HCT116 (cell line): ENCODE results near the gene SMIM41. TPM values are rescaled to one million over a fixed set of nuclear protein-coding genes. Genes with fewer than 3 reads are reported as not detected.

Experiments used
- ATAC-seq: fragments of 200-7000 bp; cut with Tn5 transposase; 2 replicates; pipeline ENCODE4 v1.9.1; 2020; ENCODE audit warnings: mild to moderate bottlenecking, moderate library complexity
- BruUV-seq: library from RNA; stranded (reverse); fragments of 400-500 nt; replicated peaks from 2 replicates; lab custom pipeline; 2021; lab: Mats Ljungman, UMichigan
- CTCF ChIA-PET: fragments of 300-600 bp; sonication (Branson Sonifier 250); formaldehyde crosslinking; loops from one replicate; lab custom pipeline; 2021; ENCODE audit warnings: antibody characterized with exemption; lab: Charles Lee
- POLR2A ChIA-PET: fragments of 300-600, 350-600 bp; sonication (Branson Sonifier 250); formaldehyde crosslinking; loops from one replicate; lab custom pipeline; 2021; ENCODE audit warnings: antibody characterized with exemption; lab: Charles Lee
- RAD21 ChIA-PET, 2 experiments: fragments of 300-600 bp; sonication (Branson Sonifier 250); formaldehyde crosslinking; loops; one replicate each; lab custom pipeline; 2023; ENCODE audit warnings: low total read pairs in 2 of 2; ENCODE audit not compliant: uncharacterized antibody in 2 of 2, unreplicated experiment in 2 of 2, low non-redundant PET in 1 of 2; lab: Charles Lee
- DNase-seq: peaks from one replicate; pipeline ENCODE4 v3.0.0-alpha.2; 2010; ENCODE audit warnings: low read depth, low spot score
- H2AFZ ChIP-seq: fragments of 200-600 bp; shearing (Covaris generic), sonication (generic); 2 replicates; pipeline ENCODE4 v1.6.1; 2017; ENCODE audit warnings: low read depth, mixed run types, mixed read lengths, antibody characterized with exemption, low read length; ENCODE audit not compliant: poor library complexity, severe bottlenecking
- H3K27ac ChIP-seq: 2 replicates; pipeline ENCODE4 v1.5.1; 2012; ENCODE audit warnings: low read depth, low read length
- H3K27me3 ChIP-seq: fragments of 200-600 bp; sonication (generic); 2 replicates; pipeline ENCODE4 v1.6.1; 2016; ENCODE audit warnings: mixed run types, low read length, mixed read lengths; ENCODE audit not compliant: insufficient read depth
- H3K36me3 ChIP-seq, 2 experiments: fragments of 200-500 bp in 1 of 2; fragments of 200-600 bp in 1 of 2; sonication (Bioruptor generic) in 1 of 2; sonication (generic) in 1 of 2; 2 replicates each; pipeline versions ENCODE4 v1.5.1 to v1.6.1; 2014 to 2016; ENCODE audit warnings: low read length in 2 of 2, inconsistent platforms in 1 of 2, mixed read lengths in 1 of 2, mixed run types in 1 of 2; ENCODE audit not compliant: insufficient read depth in 2 of 2, control insufficient read depth in 1 of 2
- H3K4me1 ChIP-seq, 2 experiments: fragments of 200-600 bp in 1 of 2; sonication (generic) in 1 of 2; 2 replicates each; pipeline versions ENCODE4 v1.5.1 to v1.6.1; 2012 to 2017; ENCODE audit warnings: low read length in 2 of 2, inconsistent platforms in 1 of 2, mild to moderate bottlenecking in 1 of 2, mixed read lengths in 1 of 2, mixed run types in 1 of 2, moderate library complexity in 1 of 2; ENCODE audit not compliant: insufficient read depth in 2 of 2, control insufficient read depth in 1 of 2
- H3K4me2 ChIP-seq: fragments of 200-600 bp; sonication (generic); 2 replicates; pipeline ENCODE4 v1.6.1; 2017; ENCODE audit warnings: mixed run types, low read length, mixed read lengths
- H3K4me3 ChIP-seq, 2 experiments: fragments of 200-600 bp in 1 of 2; sonication (generic) in 1 of 2; replicated peaks in 1 of 2; 2 replicates each; pipeline ENCODE4 v1.5.1; 2011 to 2016; ENCODE audit warnings: low read length in 2 of 2, control low read depth in 1 of 2, low read depth in 1 of 2, mild to moderate bottlenecking in 1 of 2, mixed read lengths in 1 of 2, mixed run types in 1 of 2
- H3K79me2 ChIP-seq: fragments of 200-600 bp; sonication (generic); 2 replicates; pipeline ENCODE4 v1.6.1; 2017; ENCODE audit warnings: mild to moderate bottlenecking, mixed run types, low read length, moderate library complexity, mixed read lengths; ENCODE audit not compliant: insufficient read depth
- H3K9ac ChIP-seq: fragments of 200-600 bp; sonication (generic); 2 replicates; pipeline ENCODE4 v1.6.1; 2016; ENCODE audit warnings: low read length, mixed read lengths
- H3K9me2 ChIP-seq: fragments of 200-600 bp; sonication (generic), shearing (Covaris generic); 2 replicates; pipeline ENCODE4 v1.6.1; 2017; ENCODE audit warnings: mixed run types, mild to moderate bottlenecking, moderate library complexity; ENCODE audit not compliant: insufficient read depth
- H3K9me3 ChIP-seq, 2 experiments: fragments of 200-500 bp in 1 of 2; fragments of 200-600 bp in 1 of 2; sonication (Bioruptor generic) in 1 of 2; sonication (generic) in 1 of 2; 2 replicates each; pipeline ENCODE4 v1.6.1; 2014 to 2017; ENCODE audit warnings: low read length in 2 of 2, mixed read lengths in 2 of 2, inconsistent platforms in 1 of 2, low read depth in 1 of 2, mild to moderate bottlenecking in 1 of 2, mixed run types in 1 of 2, moderate library complexity in 1 of 2; ENCODE audit not compliant: control insufficient read depth in 1 of 2, insufficient read depth in 1 of 2
- H4K20me1 ChIP-seq: fragments of 200-600 bp; sonication (generic), shearing (Covaris generic); 2 replicates; pipeline ENCODE4 v1.6.1; 2017; ENCODE audit warnings: mixed run types, mild to moderate bottlenecking, moderate library complexity; ENCODE audit not compliant: insufficient read depth
- CEBPB ChIP-seq: IDR thresholded peaks from 2 replicates; pipeline ENCODE4 v1.6.1; 2012; ENCODE audit warnings: low read depth
- ELF1 ChIP-seq: IDR thresholded peaks from 2 replicates; pipeline ENCODE4 v1.6.1; 2012; ENCODE audit warnings: low read depth, borderline replicate concordance
- EZH2phosphoT487 ChIP-seq: fragments of 200-600 bp; IDR thresholded peaks from 2 replicates; pipeline ENCODE4 v1.6.1; 2018; ENCODE audit warnings: antibody characterized with exemption, borderline replicate concordance
- JUND ChIP-seq: IDR thresholded peaks from 2 replicates; pipeline ENCODE4 v1.6.1; 2012
- REST ChIP-seq: IDR thresholded peaks from 2 replicates; pipeline ENCODE4 v1.6.1; 2012; ENCODE audit warnings: low read depth
- SIN3A ChIP-seq: IDR thresholded peaks from 2 replicates; pipeline ENCODE4 v1.6.1; 2012; ENCODE audit warnings: low read depth
- ZBTB33 ChIP-seq: IDR thresholded peaks from 2 replicates; pipeline ENCODE4 v1.6.1; 2011; ENCODE audit warnings: mild to moderate bottlenecking, low read length, moderate library complexity; ENCODE audit not compliant: insufficient replicate concordance; ENCODE audit errors: extremely low read depth
- ZNF274 ChIP-seq: fragments of 200-500 bp; sonication (Bioruptor generic); IDR thresholded peaks from 2 replicates; pipeline ENCODE4 v1.6.1; 2014; ENCODE audit warnings: mild to moderate bottlenecking, low read depth, low read length, inconsistent platforms
- intact Hi-C: fragments of 100-400 bp; cut with micrococcal nuclease; formaldehyde crosslinking; loops from 2 replicates; pipeline ENCODE4 v1.10.0; 2022
- total RNA-seq: library from RNA; stranded (reverse); gene quantifications from one replicate; pipeline ENCODE4 v1.2.1, GENCODE V29; 2021; ENCODE audit not compliant: unreplicated experiment

Gene SMIM41
- total RNA-seq, 1 experiment from 2014 or later, result not detected

DNA sequence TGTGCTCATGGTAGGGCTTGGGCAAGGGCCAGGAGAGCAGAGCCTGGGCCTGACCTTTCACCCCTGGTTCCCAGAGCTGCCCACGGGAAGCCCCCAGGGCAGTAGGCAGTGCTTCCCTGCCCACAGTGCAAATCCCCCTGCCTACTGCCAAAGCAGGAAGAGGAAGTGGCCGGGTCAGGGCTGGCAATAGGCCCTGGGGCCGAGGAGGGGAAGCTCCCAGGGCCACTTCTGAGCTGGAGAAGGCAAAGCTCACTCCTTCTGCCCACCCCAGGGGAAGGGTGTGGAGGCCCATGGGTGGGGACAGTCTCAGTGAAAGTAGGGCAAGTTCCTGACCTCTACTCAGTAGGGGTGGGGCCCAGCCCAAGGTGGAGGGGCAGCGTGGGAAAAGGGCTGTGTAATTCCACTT is 33.7 kb upstream of the SMIM41 start:
- Histone ChIP-seq H4K20me1 (no peaks in the 10 kb centered on the region), H2AFZ (no peak overlapping the region), H3K9ac (no peak overlapping the region), H3K4me3 (no peak overlapping the region), H3K36me3 (no peaks in the 10 kb centered on the region), H3K27me3 (no peaks in the 10 kb centered on the region), H3K9me3 (no peaks in the 10 kb centered on the region), H3K9me2 (no peaks in the 10 kb centered on the region), H3K79me2 (no peaks in the 10 kb centered on the region; the same call in 1 of the 2 replicates), H3K4me2 (no peak overlapping the region), H3K4me1 (peaks cover 11 to 35% of the 10 kb centered on the region in 2 experiments), H3K27ac (no peak overlapping the region)
- intact Hi-C loops, result no loop called here
- ChIA-PET RAD21 (no interaction called here), CTCF (no interaction called here), POLR2A (no interaction called here)
- BruUV-seq, result no TSS peak
- DNase-seq, result no peak
- ATAC-seq, result no peak
- TF ChIP-seq CEBPB, result no peak
- TF ChIP-seq ZNF274, result no peak
- TF ChIP-seq JUND, result no peak
- TF ChIP-seq EZH2phosphoT487, result no peak
- TF ChIP-seq ELF1, result no peak
- no peak for TF ChIP-seq SIN3A
- no peak for TF ChIP-seq ZBTB33
- no peak for TF ChIP-seq REST
